Pulmonary artery endothelial cell (primary cell): ENCODE results near the gene CHFR. TPM values are rescaled to one million over a fixed set of nuclear protein-coding genes. Genes with fewer than 3 reads are reported as not detected.
"Not testable (repeated sequence)": the region's sequence is repeated elsewhere in the genome, so short reads cannot be mapped to it uniquely, and the experiment has no call there.

Experiments
- DNase-seq: peaks from one replicate; pipeline ENCODE4 v3.0.0-alpha.2; 2011; ENCODE audit warnings: low read depth, low spot score
- total RNA-seq: library from RNA; depleted of rRNA; stranded (reverse); fragments of >200 nt; gene quantifications from 2 replicates; pipeline ENCODE4 v1.2.3, GENCODE V29; 2014

CHFR gene
- total RNA-seq, 1 donor from 2014 or later, result 50.2 TPM

GRCh38 chr12:132839558-132840235 is 47.7 kb downstream of the CHFR start:
- no peak for DNase-seq

- no peak for DNase-seq
Measured at GRCh38 chr12:132838410-132839080, 48.9 kb downstream of the CHFR start.

- DNase-seq, result no peak
Measured at GRCh38 chr12:132837693-132838409, 49.6 kb downstream of the CHFR start.

GRCh38 chr12:132836795-132837331 is 50.5 kb downstream of the CHFR start:
- no peak for DNase-seq

GRCh38 chr12:132836230-132836629 is 51.2 kb downstream of the CHFR start:
- not testable (repeated sequence) for DNase-seq

- DNase-seq, result no peak
Measured at GRCh38 chr12:132835076-132836025, 52.1 kb downstream of the CHFR start.

GRCh38 chr12:132834181-132834711 is 53.2 kb downstream of the CHFR start:
- no peak for DNase-seq

GRCh38 chr12:132833341-132833740 is 54.1 kb downstream of the CHFR start:
- DNase-seq, result no peak

GRCh38 chr12:132831771-132832170 is 55.6 kb downstream of the CHFR start:
- DNase-seq, result no peak

- DNase-seq, result peak; percentile 80
Measured at GRCh38 chr12:132828706-132829534, 58.5 kb downstream of the CHFR start, which contains the start of gene GOLGA3. Gene GOLGA3 (minus strand): TSS chr12:132828869. CDS start chr12:132822128, 6,741 bp downstream.

GRCh38 chr12:132827763-132828703 is 59.4 kb downstream of the CHFR start:
- peak; percentile 35 for DNase-seq

- DNase-seq, result no peak
Measured at GRCh38 chr12:132825861-132826260, 61.5 kb downstream of the CHFR start.

GRCh38 chr12:132825089-132825488 is 62.3 kb downstream of the CHFR start:
- DNase-seq, result no peak

GRCh38 chr12:132824053-132824452 is 63.4 kb downstream of the CHFR start:
- DNase-seq, result no peak

- no peak for DNase-seq
Measured at GRCh38 chr12:132818562-132818961, 68.8 kb downstream of the CHFR start.

GRCh38 chr12:132814232-132814631 is 73.2 kb downstream of the CHFR start:
- no peak for DNase-seq

- no peak for DNase-seq
Measured at GRCh38 chr12:132813443-132813842, 74.0 kb downstream of the CHFR start.

- DNase-seq, result no peak
Measured at GRCh38 chr12:132812631-132813305, 74.6 kb downstream of the CHFR start.
